Measurements from ENCODE around the gene TRPV4. TPM values are rescaled to one million over a fixed set of nuclear protein-coding genes. Genes with fewer than 3 reads are reported as not detected.

TRPV4 gene
- total RNA-seq, 1 donor from 2014 or later = 0.75 TPM

GRCh38 chr12:109752117-109753053 is 80.8 kb downstream of the TRPV4 start:
- no peak overlapping the region for H3K9ac ChIP-seq (ENCODE audit: low read length)
- H3K79me2 ChIP-seq (ENCODE audit: insufficient read depth, low read length) = no peaks in the 10 kb centered on the region
- no peak overlapping the region for H3K4me3 ChIP-seq (ENCODE audit: insufficient read depth, low read depth, low read length)
- DNase-seq (ENCODE audit: low read depth) = no peak
- Mint-ChIP-seq H3K9me3 (ENCODE audit: unreplicated experiment) (peaks cover 21% of the 10 kb centered on the region), H3K27me3 (ENCODE audit: low read depth, unreplicated experiment) (no peaks in the 10 kb centered on the region), H3K36me3 (ENCODE audit: low read depth, unreplicated experiment) (peaks cover 2% of the 10 kb centered on the region), H3K4me3 (ENCODE audit: unreplicated experiment) (no peak overlapping the region), H3K4me1 (ENCODE audit: low read depth, unreplicated experiment) (no peaks in the 10 kb centered on the region), H3K27ac (ENCODE audit: unreplicated experiment) (no peak overlapping the region)
- H2AFZ ChIP-seq (ENCODE audit: low read depth, low read length) = no peak overlapping the region
- H3K36me3 ChIP-seq (ENCODE audit: insufficient read depth, low read length) = no peaks in the 10 kb centered on the region
- no peaks in the 10 kb centered on the region for H3K4me1 ChIP-seq (ENCODE audit: insufficient read depth, low read length)
- no peaks in the 10 kb centered on the region for H3K27me3 ChIP-seq (ENCODE audit: insufficient read depth, low read length)
- no peak for FAIRE-seq
- no peak for TF ChIP-seq EZH2 (IDR thresholded peaks at IDR 0.05; ENCODE audit: insufficient read depth, low read length)
- H3K9me3 ChIP-seq (ENCODE audit: insufficient read depth, low read depth, low read length) = peaks cover 4% of the 10 kb centered on the region
- no peak overlapping the region for H3K4me2 ChIP-seq (ENCODE audit: low read length)
- no peak overlapping the region for H3K27ac ChIP-seq (ENCODE audit: low read depth, low read length)
- no peaks in the 10 kb centered on the region for H4K20me1 ChIP-seq (ENCODE audit: insufficient read depth, low read length)

- Mint-ChIP-seq H3K36me3 (ENCODE audit: low read depth, unreplicated experiment) (peaks cover 2% of the 10 kb centered on the region), H3K4me3 (ENCODE audit: unreplicated experiment) (no peak overlapping the region), H3K27me3 (ENCODE audit: low read depth, unreplicated experiment) (peaks cover 16% of the 10 kb centered on the region), H3K9me3 (ENCODE audit: unreplicated experiment) (peaks cover 1% of the 10 kb centered on the region), H3K4me1 (ENCODE audit: low read depth, unreplicated experiment) (no peaks in the 10 kb centered on the region), H3K27ac (ENCODE audit: unreplicated experiment) (no peak overlapping the region)
- H4K20me1 ChIP-seq (ENCODE audit: insufficient read depth, low read length) = no peaks in the 10 kb centered on the region
- H3K4me2 ChIP-seq (ENCODE audit: low read length) = no peak overlapping the region
- H3K4me1 ChIP-seq (ENCODE audit: insufficient read depth, low read length) = no peaks in the 10 kb centered on the region
- FAIRE-seq = no peak
- H3K27ac ChIP-seq (ENCODE audit: low read depth, low read length) = no peak overlapping the region
- TF ChIP-seq CTCF (IDR thresholded peaks at IDR 0.05; ENCODE audit: insufficient read depth, low read depth, low read length) (no peak), EZH2 (IDR thresholded peaks at IDR 0.05; ENCODE audit: insufficient read depth, low read length) (no peak)
- H3K36me3 ChIP-seq (ENCODE audit: insufficient read depth, low read length) = no peaks in the 10 kb centered on the region
- H3K27me3 ChIP-seq (ENCODE audit: insufficient read depth, low read length) = peaks cover 3% of the 10 kb centered on the region
- H3K9me3 ChIP-seq (ENCODE audit: insufficient read depth, low read depth, low read length) = peaks cover 1% of the 10 kb centered on the region
- no peak overlapping the region for H2AFZ ChIP-seq (ENCODE audit: low read depth, low read length)
- no peaks in the 10 kb centered on the region for H3K79me2 ChIP-seq (ENCODE audit: insufficient read depth, low read length)
- DNase-seq (ENCODE audit: low read depth) = no peak
- H3K9ac ChIP-seq (ENCODE audit: low read length) = no peak overlapping the region
- no peak overlapping the region for H3K4me3 ChIP-seq (ENCODE audit: insufficient read depth, low read depth, low read length)
Observed at GRCh38 chr12:109744986-109745942, 87.9 kb downstream of the TRPV4 start.

GRCh38 chr12:109744026-109744425 is 89.2 kb downstream of the TRPV4 start:
- Histone ChIP-seq H3K27ac (ENCODE audit: low read depth, low read length) (no peak overlapping the region), H3K9ac (ENCODE audit: low read length) (no peak overlapping the region), H3K4me1 (ENCODE audit: insufficient read depth, low read length) (peaks cover 6% of the 10 kb centered on the region), H3K4me2 (ENCODE audit: low read length) (no peak overlapping the region), H3K27me3 (ENCODE audit: insufficient read depth, low read length) (peaks cover 3% of the 10 kb centered on the region), H3K9me3 (ENCODE audit: insufficient read depth, low read depth, low read length) (no peaks in the 10 kb centered on the region), H2AFZ (ENCODE audit: low read depth, low read length) (no peak overlapping the region), H3K4me3 (ENCODE audit: insufficient read depth, low read depth, low read length) (no peak overlapping the region), H3K79me2 (ENCODE audit: insufficient read depth, low read length) (no peaks in the 10 kb centered on the region), H4K20me1 (ENCODE audit: insufficient read depth, low read length) (no peaks in the 10 kb centered on the region), H3K36me3 (ENCODE audit: insufficient read depth, low read length) (no peaks in the 10 kb centered on the region)
- Mint-ChIP-seq H3K4me3 (ENCODE audit: unreplicated experiment) (no peak overlapping the region), H3K27ac (ENCODE audit: unreplicated experiment) (no peak overlapping the region), H3K27me3 (ENCODE audit: low read depth, unreplicated experiment) (peaks cover 18% of the 10 kb centered on the region), H3K36me3 (ENCODE audit: low read depth, unreplicated experiment) (peaks cover 2% of the 10 kb centered on the region), H3K9me3 (ENCODE audit: unreplicated experiment) (no peaks in the 10 kb centered on the region), H3K4me1 (ENCODE audit: low read depth, unreplicated experiment) (no peaks in the 10 kb centered on the region)
- TF ChIP-seq EZH2 (IDR thresholded peaks at IDR 0.05; ENCODE audit: insufficient read depth, low read length) = no peak
- TF ChIP-seq CTCF (IDR thresholded peaks at IDR 0.05; ENCODE audit: insufficient read depth, low read depth, low read length) = no peak
- no peak for DNase-seq (ENCODE audit: low read depth)
- no peak for FAIRE-seq

Data from astrocyte (in vitro differentiated cells and primary cell).